NCI-H187 treated with DMSO at 0.1 percent for 48 hours (cell line): Measurements from ENCODE around the gene KIAA1549.

Experiments used
- DNase-seq: peaks from one replicate; lab custom pipeline; 2025; lab: John Stamatoyannopoulos, UW

The KIAA1549 gene

GRCh38 chr7:138975343-138976104 lies 5.7 kb downstream of the KIAA1549 start:
- peak; percentile 39 for DNase-seq

DNA sequence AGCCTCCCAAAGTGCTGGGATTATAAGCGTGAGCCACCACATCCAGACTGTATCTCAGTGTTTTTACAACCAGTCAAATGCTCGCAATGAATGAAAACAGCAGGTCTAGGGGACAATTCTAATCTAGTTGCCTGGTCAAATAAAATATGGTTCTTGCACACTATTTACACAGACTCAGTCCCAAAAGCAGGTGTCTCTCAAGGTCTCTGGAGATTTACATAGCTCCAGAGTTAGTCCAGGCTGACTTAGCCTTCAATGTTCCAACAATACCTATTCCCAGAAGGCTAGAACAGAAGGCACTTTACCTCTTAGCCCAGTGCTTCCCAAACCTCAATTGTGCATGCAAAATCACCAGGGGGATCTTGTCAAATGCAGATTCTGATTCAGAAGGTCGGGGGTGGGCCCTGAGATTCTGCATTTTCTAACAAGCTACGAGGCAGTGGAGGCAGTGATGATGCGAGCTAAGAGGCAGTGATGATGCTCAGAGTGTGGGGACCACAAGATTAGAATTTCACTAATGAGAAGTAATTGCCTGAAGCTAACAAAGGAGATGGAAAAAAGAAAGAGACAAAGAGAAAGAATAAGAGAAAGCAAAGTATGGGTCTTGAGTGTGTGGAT lies 6.4 kb downstream of the KIAA1549 start:
- peak; percentile 90 for DNase-seq

GRCh38 chr7:138974103-138974502 lies 7.1 kb downstream of the KIAA1549 start:
- DNase-seq = no peak

DNA sequence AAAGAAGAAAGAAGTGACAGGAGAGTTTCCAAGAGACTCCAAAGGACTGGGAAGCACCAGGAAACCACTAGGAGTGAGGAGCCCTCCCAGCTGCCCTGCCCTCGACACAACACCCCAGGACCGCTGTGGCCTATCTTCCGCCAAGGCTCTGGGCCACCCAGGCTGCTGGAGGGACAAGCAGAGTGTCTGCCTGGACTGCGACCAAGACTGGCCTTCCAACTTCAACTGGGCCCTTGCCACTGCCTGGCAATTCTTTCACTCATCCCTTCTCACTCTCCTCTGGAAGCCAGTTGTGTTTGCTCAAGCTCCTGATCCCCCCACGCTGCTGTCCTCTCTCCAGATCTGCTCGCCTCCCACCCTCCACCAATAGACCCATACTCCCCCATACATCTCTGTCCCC lies 10.2 kb downstream of the KIAA1549 start:
- no peak for DNase-seq

DNA sequence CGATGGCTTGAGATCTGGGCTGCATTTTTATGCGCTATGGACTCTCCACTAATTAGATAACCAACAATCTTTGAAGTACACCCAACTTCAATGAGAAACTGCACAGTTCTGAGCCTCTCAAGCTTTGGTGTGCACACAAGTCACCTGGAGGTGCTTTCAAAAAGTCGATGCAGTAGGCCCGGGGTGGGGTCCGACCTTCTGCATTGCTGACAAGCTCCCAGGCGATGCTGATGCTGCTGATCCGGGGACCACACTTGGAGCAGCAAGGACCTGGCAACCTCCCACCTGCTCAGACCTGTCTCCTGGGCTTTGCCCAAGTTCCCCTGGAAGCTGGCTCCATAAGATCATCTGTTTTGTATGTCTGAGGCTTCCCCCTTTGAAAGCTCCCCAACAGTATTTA lies 10.7 kb downstream of the KIAA1549 start:
- DNase-seq = no peak

DNA sequence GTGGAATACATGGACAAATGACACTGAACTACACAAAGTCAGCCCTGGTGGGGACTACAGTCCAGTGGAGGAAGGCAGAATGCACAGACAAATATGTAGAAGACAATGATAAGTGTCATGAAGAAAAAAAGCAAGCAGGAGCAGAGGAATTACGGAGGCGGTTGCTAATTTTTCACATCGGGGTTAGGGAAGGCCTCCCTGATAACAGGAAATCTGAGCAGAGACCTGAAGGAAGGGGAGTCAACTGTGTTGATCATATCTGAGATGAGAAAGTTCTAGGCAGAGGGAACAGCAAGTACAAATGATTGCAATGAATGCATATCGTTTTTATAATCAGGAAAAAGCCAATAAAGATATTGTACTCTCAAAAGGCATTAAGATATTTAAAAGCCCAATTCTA lies 14.0 kb downstream of the KIAA1549 start:
- no peak for DNase-seq

GRCh38 chr7:138964624-138965436 lies 16.4 kb downstream of the KIAA1549 start:
- DNase-seq = no peak

DNA sequence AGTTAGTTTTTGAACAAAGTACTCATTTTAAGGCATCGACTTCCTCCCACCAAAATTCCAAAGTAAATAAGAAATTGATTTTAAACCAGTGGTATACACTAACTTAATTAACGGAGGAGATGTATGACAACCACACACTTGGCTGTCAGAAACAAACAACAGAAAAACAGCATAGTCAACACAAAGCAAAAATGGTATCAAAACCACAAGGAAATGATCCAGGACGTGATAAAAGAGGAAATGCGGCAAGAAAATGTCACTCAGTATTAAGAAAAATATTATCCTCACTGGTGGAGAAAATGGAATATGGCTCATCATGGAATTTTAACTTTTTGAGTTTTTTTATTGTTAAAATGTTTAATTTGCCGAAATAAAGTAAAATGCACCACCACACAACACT lies 17.5 kb downstream of the KIAA1549 start:
- no peak for DNase-seq

DNA sequence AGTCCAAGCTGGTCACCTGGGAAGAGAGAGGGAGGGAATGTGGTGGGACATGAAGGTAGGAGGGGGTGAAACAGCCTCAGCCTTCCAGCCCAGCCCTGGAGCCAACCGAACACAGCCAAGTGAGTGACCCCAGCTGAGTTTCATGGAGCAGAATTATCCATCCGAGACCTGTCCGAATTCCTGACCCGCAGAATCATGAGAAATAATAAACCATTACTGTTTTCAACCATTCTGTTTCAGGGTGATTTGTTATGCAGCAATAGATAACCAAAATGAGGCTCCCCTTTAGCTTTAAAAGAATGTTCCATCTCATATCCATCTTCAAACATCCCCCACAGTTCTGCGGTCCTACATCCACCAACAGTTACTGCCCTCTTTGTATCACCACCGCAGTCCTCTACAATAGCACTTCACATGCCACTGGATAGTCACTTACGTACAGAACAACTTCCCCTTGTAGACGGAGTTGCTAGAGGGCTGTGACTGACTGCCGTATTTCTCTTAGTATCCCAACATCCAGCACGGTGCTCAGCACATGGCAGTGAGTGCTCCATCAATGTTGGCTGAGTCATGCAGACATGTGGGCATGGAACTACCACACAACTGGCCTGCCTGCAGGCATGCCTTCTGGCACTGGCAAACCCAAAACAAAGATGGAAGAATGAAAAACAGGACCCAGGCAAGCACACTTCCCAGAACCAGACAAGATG lies 18.5 kb downstream of the KIAA1549 start:
- no peak for DNase-seq

DNA sequence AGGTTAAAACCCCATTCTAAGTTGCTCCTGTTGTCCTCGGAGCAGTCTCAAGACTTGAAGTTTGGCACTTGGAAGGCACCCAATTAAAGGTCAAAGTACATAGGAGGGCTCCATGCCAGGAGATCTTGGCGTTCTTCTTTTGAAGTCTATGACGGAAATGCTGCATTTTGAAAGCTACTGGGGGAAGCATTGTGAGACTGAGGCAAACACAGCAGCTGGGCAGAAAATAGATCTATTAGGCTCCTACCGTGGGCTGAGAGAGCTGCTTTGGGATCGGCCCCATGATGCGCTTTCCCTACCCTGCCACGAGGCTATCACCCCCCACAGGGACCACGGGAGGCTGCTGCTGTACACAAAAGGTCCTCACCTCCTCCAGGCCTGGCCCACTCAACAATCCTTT lies 20.0 kb downstream of the KIAA1549 start:
- no peak for DNase-seq

DNA sequence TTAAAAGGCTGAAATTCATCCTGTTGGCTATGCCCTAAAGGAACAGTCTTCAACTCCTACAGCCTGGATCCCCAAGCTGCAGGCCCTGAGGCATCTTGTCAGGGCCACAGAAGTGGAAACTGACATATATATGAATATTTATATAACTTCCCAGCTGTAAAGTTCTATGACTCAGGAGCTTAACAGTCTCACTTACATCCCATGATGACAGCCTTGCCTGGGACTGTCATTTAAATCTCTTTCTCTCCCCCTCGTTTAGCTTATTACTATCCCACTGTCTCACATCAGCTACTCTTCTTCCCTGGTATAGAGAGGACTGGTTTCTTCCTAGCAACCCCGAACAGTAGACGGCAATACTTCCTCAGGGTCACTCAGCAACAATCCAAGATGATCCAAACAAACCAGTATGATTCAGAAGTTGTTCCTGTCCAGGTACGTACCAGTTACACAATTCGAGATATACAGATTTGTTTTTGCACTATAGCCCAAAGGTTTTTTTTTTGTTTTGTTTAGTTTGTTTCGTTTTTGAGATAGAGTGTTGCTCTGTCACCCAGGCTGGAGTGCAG lies 22.7 kb downstream of the KIAA1549 start:
- DNase-seq = no peak

GRCh38 chr7:138957753-138958390 lies 23.3 kb downstream of the KIAA1549 start:
- DNase-seq = no peak

GRCh38 chr7:138957217-138957616 lies 24.0 kb downstream of the KIAA1549 start:
- no peak for DNase-seq

DNA sequence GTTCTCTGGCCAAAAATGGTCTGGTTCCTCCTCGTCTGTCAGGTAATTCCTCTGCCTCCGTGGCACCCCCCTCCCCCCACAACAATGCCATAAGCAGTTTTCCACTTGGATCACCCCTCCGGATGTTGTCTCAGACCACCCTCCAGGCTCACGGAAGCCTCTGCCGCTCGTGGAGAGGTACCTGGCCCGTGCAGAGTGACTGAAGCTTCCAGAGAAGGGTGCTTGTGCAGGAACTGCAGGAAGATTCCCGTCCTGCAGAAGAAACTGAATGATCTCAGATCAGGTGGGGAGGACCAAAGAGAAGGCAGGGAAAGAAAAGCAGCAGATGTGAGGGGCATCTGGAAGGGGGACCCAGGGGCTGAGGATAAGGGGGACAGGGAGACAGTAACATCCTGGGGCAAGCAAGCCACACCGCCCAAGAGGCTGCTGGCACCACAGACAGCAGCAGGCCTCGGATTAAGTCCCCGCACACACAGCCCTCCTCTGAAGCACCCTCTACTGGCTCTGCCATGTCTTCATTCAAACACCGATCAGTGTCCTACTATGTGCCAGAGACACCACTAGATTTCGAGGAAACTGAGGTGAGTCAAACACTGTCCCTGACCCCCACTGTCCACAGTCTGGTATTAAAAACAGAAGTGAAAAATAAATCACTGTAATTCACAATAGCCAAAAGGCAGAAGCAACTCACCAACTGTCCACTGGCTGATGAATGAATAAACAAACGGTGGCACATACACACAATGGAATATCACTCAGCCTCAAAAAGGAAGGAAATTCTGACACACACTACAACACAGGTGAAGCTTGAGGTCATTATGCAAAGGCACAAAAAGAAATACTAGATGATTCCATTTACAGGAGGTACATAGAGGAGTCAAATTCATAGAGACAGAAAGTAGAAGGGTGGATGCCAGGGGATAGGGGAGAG lies 26.4 kb downstream of the KIAA1549 start:
- DNase-seq = no peak

DNA sequence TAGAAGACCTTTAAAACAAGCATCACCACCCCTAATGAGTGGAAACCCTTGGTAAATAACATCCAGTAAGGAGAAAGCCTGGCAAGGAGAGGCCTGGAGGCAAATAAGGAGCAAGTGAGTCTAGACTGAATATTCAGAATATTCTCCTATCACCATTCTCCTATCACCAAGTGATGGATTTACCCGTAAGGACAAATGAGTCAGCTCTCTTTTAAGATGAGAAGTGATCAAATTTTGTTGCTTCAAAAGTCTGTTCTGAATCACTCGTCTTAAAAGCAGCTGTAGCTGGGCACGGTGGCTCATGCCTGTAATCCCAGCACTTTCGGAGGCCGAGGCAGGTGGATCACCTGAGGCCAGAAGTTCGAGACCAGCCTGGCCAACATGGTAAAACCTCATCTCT lies 28.4 kb downstream of the KIAA1549 start:
- DNase-seq = no peak

GRCh38 chr7:138951953-138952352 lies 29.2 kb downstream of the KIAA1549 start:
- no peak for DNase-seq

GRCh38 chr7:138949421-138950088 lies 31.6 kb downstream of the KIAA1549 start:
- DNase-seq = no peak

DNA sequence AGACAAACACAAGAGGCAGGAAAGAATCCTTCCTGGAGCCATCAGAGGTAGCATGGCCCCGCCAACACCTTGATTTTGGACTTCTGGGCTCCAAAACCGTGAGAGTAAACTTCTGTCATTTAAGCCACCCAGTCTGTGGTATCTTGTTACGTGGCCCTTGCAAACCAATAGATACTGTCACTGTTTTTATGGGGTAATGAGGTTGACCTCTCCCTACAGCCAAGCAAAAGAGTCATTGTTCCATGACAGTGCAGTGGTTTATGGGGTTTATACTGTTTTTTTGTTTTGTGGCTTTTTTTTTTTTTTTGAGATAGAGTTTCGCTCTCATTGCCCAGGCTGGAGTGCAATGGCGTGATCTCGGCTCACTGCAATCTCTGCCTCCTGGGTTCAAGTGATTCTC lies 32.8 kb downstream of the KIAA1549 start:
- no peak for DNase-seq

DNA sequence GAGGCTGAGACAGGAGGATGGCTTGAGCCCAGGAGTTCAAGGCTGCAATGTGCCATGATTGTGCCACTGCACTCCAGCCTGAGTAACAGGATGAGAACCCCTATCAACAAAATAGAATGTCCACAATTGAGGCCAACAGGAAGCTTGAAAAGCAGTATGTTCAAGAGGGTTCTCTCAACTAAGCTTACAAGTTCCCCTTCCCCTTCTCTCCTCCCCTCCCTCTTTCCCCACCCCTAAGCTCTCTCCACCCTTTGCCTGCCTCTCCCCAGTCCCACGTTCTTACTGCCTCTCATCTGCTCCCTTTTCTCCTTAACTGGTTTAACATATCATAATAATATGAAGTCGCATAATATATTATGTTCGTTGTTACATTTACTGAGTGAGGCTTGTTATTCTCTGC lies 35.4 kb downstream of the KIAA1549 start:
- DNase-seq = no peak

GRCh38 chr7:138945154-138945553 lies 36.0 kb downstream of the KIAA1549 start:
- DNase-seq = no peak
